Neural cell (in vitro differentiated cells): ENCODE data around the gene ELAPOR2.

Experiments used
- EZH2 ChIP-seq: fragments of 200-600, 300-800 bp; shearing (Covaris generic), sonication (generic); IDR thresholded peaks from 2 replicates; pipeline ENCODE4 v1.6.1; 2014; ENCODE audit warnings: antibody characterized with exemption, low read length, borderline replicate concordance, mild to moderate bottlenecking; ENCODE audit not compliant: insufficient read depth, poor library complexity, severe bottlenecking
- MXI1 ChIP-seq: fragments of 450-650 bp; conservative IDR thresholded peaks from 2 replicates; pipeline ENCODE4 v1.6.1; 2014; ENCODE audit warnings: antibody characterized with exemption, mild to moderate bottlenecking; ENCODE audit not compliant: poor library complexity, severe bottlenecking
- SMC3 ChIP-seq: fragments of 450-650 bp; conservative IDR thresholded peaks from 2 replicates; pipeline ENCODE4 v1.6.1; 2014; ENCODE audit warnings: antibody characterized with exemption, mild to moderate bottlenecking, moderate library complexity; ENCODE audit not compliant: poor library complexity
- TF ChIP-seq, protein P1 (sequence below): fragments of 450-650 bp; IDR thresholded peaks from 2 replicates; pipeline ENCODE4 v1.5.1; 2014; ENCODE audit warnings: antibody characterized with exemption, mild to moderate bottlenecking, moderate library complexity; ENCODE audit not compliant: poor library complexity, severe bottlenecking

DNA sequence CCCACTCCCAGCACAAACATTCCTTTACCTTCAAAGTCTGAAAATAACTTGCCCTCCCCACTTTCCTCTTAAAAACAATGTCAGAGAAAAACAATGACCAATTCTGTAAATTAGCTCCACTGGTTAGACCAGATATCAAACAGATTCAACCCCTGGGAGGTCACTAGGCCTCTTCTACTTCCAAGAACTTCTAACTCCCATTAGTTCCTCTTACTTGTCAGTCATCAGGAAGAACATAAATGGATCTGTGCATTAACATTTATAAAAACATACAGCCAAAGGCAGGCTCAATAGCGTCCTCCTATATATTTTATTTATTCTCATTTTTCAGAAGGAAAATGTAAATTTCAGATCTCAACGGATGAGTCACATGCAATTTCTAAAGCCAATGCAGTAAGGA is 2.2 kb downstream of the ELAPOR2 start:
- TF ChIP-seq SMC3 (no peak), EZH2 (no peak), MXI1 (no peak)
- TF ChIP-seq, protein P1, sequence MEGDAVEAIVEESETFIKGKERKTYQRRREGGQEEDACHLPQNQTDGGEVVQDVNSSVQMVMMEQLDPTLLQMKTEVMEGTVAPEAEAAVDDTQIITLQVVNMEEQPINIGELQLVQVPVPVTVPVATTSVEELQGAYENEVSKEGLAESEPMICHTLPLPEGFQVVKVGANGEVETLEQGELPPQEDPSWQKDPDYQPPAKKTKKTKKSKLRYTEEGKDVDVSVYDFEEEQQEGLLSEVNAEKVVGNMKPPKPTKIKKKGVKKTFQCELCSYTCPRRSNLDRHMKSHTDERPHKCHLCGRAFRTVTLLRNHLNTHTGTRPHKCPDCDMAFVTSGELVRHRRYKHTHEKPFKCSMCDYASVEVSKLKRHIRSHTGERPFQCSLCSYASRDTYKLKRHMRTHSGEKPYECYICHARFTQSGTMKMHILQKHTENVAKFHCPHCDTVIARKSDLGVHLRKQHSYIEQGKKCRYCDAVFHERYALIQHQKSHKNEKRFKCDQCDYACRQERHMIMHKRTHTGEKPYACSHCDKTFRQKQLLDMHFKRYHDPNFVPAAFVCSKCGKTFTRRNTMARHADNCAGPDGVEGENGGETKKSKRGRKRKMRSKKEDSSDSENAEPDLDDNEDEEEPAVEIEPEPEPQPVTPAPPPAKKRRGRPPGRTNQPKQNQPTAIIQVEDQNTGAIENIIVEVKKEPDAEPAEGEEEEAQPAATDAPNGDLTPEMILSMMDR: no peak
